Measurements from ENCODE around the gene C2CD4B. TPM values are rescaled to one million over a fixed set of nuclear protein-coding genes. Genes with fewer than 3 reads are reported as not detected.

C2CD4B gene
- polyA plus RNA-seq, 1 donor (not counting 4 experiments of a cell fraction or from before 2014, with no cell fraction given): not detected

- TF ChIP-seq CTCF (optimal IDR thresholded peaks at IDR 0.05 in 1 of 3, IDR thresholded peaks at IDR 0.05 in 1 of 3, conservative IDR thresholded peaks at IDR 0.05 in 1 of 3; ENCODE audit: extremely low read depth in 1 of 3, insufficient read depth in 2 of 3, low read length in 3 of 3) (no peak), EZH2 (IDR thresholded peaks at IDR 0.05; ENCODE audit: low read length) (peak; percentile 88)
- H2AFZ ChIP-seq (ENCODE audit: control insufficient read depth, low read length): no peak overlapping the region
- DNase-seq (ENCODE audit: low read depth, low spot score): no peak
- no peaks in the 10 kb centered on the region for H3K9me1 ChIP-seq (ENCODE audit: control insufficient read depth, extremely low read depth, insufficient read depth, low read length)
- dilution Hi-C loops (cut with MboI; ENCODE audit: extremely low pct_ligation_motif_present, low sequenced_read_pairs): no loop called here
- H3K9ac ChIP-seq (ENCODE audit: control insufficient read depth, extremely low read depth, insufficient read depth, low read length): no peak overlapping the region
- no peak overlapping the region for H3K4me2 ChIP-seq (ENCODE audit: control insufficient read depth, extremely low read depth, insufficient read depth, low read depth, low read length)
- H3K27ac ChIP-seq (ENCODE audit: control insufficient read depth, insufficient read depth, low read length): no peak overlapping the region
- no peaks in the 10 kb centered on the region for H3K79me2 ChIP-seq (ENCODE audit: control insufficient read depth, insufficient read depth, low read length)
- H3K4me1 ChIP-seq (ENCODE audit: control insufficient read depth, extremely low read depth, insufficient read depth, low read length): peaks cover 4% of the 10 kb centered on the region
- no peaks in the 10 kb centered on the region for H4K20me1 ChIP-seq (ENCODE audit: control insufficient read depth, extremely low read depth, insufficient read depth, low read length)
- FAIRE-seq: no peak
- no peaks in the 10 kb centered on the region for H3K9me3 ChIP-seq (ENCODE audit: control insufficient read depth, low read depth, low read length)
- H3K4me3 ChIP-seq (ENCODE audit: control insufficient read depth in 2 of 3, extremely low read depth in 1 of 3, insufficient read depth in 2 of 3, low read depth in 1 of 3, low read length in 3 of 3): no peak overlapping the region
- H3K27me3 ChIP-seq (ENCODE audit: control insufficient read depth, extremely low read depth, insufficient read depth, low read length): peaks cover 49% of the 10 kb centered on the region
- H3K36me3 ChIP-seq (ENCODE audit: control insufficient read depth in 2 of 2, extremely low read depth in 1 of 2, insufficient read depth in 2 of 2, low read length in 2 of 2): no peaks in the 10 kb centered on the region
These were observed 1.6 kb downstream of the C2CD4B start for GRCh38 chr15:62163397-62164013.

GRCh38 chr15:62153228-62153627, 11.9 kb downstream of the C2CD4B start:
- TF ChIP-seq EZH2 (IDR thresholded peaks at IDR 0.05; ENCODE audit: low read length) (no peak), CTCF (optimal IDR thresholded peaks at IDR 0.05 in 1 of 3, IDR thresholded peaks at IDR 0.05 in 1 of 3, conservative IDR thresholded peaks at IDR 0.05 in 1 of 3; ENCODE audit: extremely low read depth in 1 of 3, insufficient read depth in 2 of 3, low read length in 3 of 3) (no peak)
- Histone ChIP-seq H3K27ac (ENCODE audit: control insufficient read depth, insufficient read depth, low read length) (no peak overlapping the region), H3K4me2 (ENCODE audit: control insufficient read depth, extremely low read depth, insufficient read depth, low read depth, low read length) (no peak overlapping the region), H3K9me1 (ENCODE audit: control insufficient read depth, extremely low read depth, insufficient read depth, low read length) (no peaks in the 10 kb centered on the region), H3K4me1 (ENCODE audit: control insufficient read depth, extremely low read depth, insufficient read depth, low read length) (no peaks in the 10 kb centered on the region), H3K27me3 (ENCODE audit: control insufficient read depth, extremely low read depth, insufficient read depth, low read length) (peaks cover 3% of the 10 kb centered on the region), H3K9me3 (ENCODE audit: control insufficient read depth, low read depth, low read length) (no peaks in the 10 kb centered on the region), H3K36me3 (ENCODE audit: control insufficient read depth in 2 of 2, extremely low read depth in 1 of 2, insufficient read depth in 2 of 2, low read length in 2 of 2) (no peaks in the 10 kb centered on the region), H2AFZ (ENCODE audit: control insufficient read depth, low read length) (no peak overlapping the region), H3K4me3 (ENCODE audit: control insufficient read depth in 2 of 3, extremely low read depth in 1 of 3, insufficient read depth in 2 of 3, low read depth in 1 of 3, low read length in 3 of 3) (no peak overlapping the region), H4K20me1 (ENCODE audit: control insufficient read depth, extremely low read depth, insufficient read depth, low read length) (no peaks in the 10 kb centered on the region), H3K79me2 (ENCODE audit: control insufficient read depth, insufficient read depth, low read length) (no peaks in the 10 kb centered on the region), H3K9ac (ENCODE audit: control insufficient read depth, extremely low read depth, insufficient read depth, low read length) (no peak overlapping the region)
- DNase-seq (ENCODE audit: low read depth, low spot score) (no peak), FAIRE-seq (no peak)
- dilution Hi-C loops (cut with MboI; ENCODE audit: extremely low pct_ligation_motif_present, low sequenced_read_pairs): no loop called here
